ENCODE data around the gene ITFG1. TPM values are rescaled to one million over a fixed set of nuclear protein-coding genes. Genes with fewer than 3 reads are reported as not detected.

Gene ITFG1
- total and polyA plus RNA-seq, 2 of the 8 experiments (the other 6 are each of a cell fraction or from before 2014, with no cell fraction given): 13.8 to 22.2 TPM

- Histone ChIP-seq H3K4me1 (replicated peaks in 1 of 4; ENCODE audit: control insufficient read depth in 3 of 4, insufficient read depth in 4 of 4, low read length in 3 of 4) (no peaks in the 10 kb centered on the region), H4K8ac (ENCODE audit: extremely low read depth, insufficient read depth, low read length) (no peak overlapping the region), H3K9ac (replicated peaks in 1 of 4; ENCODE audit: extremely low read depth in 1 of 4, low read depth in 3 of 4, low read length in 3 of 4) (no peak overlapping the region), H3K4ac (replicated peaks; ENCODE audit: insufficient read length, low read depth, low read length) (no peak overlapping the region), H2BK120ac (replicated peaks; ENCODE audit: low read depth, low read length) (no peak overlapping the region), H4K91ac (replicated peaks; ENCODE audit: insufficient read length, low read length) (no peak overlapping the region), H3K23me2 (ENCODE audit: low read depth, low read length) (no peaks in the 10 kb centered on the region), H3K4me2 (ENCODE audit: insufficient read depth in 1 of 2, low read depth in 2 of 2, low read length in 2 of 2) (no peak overlapping the region), H2AFZ (ENCODE audit: low read length) (no peak overlapping the region), H4K20me1 (replicated peaks in 1 of 2; ENCODE audit: control insufficient read depth in 1 of 2, insufficient read depth in 2 of 2, low read length in 2 of 2) (no peaks in the 10 kb centered on the region), H3K27ac (ENCODE audit: low read depth, low read length) (no peak overlapping the region), H3K23ac (ENCODE audit: insufficient read length) (no peak overlapping the region), H3K79me2 (ENCODE audit: control insufficient read depth in 1 of 2, insufficient read depth in 2 of 2, low read length in 2 of 2) (no peaks in the 10 kb centered on the region), H2BK5ac (ENCODE audit: low read depth, low read length) (no peak overlapping the region), H3K56ac (replicated peaks; ENCODE audit: insufficient read length, low read depth, low read length) (no peak overlapping the region), H4K5ac (ENCODE audit: insufficient read length, low read depth, low read length) (no peak overlapping the region), H3K36me3 (ENCODE audit: control insufficient read depth in 2 of 4, insufficient read depth in 4 of 4, low read length in 3 of 4) (no peaks in the 10 kb centered on the region), H3K18ac (ENCODE audit: extremely low read depth, low read length) (no peak overlapping the region), H3K4me3 (ENCODE audit: extremely low read depth in 1 of 4, insufficient read depth in 2 of 4, low read depth in 3 of 4, low read length in 4 of 4) (no peak overlapping the region), H2BK15ac (ENCODE audit: low read length) (no peak overlapping the region), H3K14ac (ENCODE audit: insufficient read length) (no peak overlapping the region), H2BK12ac (ENCODE audit: low read depth, low read length) (no peak overlapping the region), H2AK5ac (ENCODE audit: low read depth, low read length) (no peak overlapping the region), H3K79me1 (ENCODE audit: low read depth, low read length) (no peaks in the 10 kb centered on the region), H3K27me3 (replicated peaks in 1 of 4; ENCODE audit: control insufficient read depth in 3 of 4, extremely low read depth in 1 of 4, insufficient read depth in 3 of 4, low read length in 3 of 4) (no peaks in the 10 kb centered on the region), H2BK20ac (ENCODE audit: low read length) (no peak overlapping the region), H3K9me3 (ENCODE audit: insufficient read depth in 2 of 2, low read depth in 1 of 2, low read length in 1 of 2) (no peaks in the 10 kb centered on the region)
- no peak for TF ChIP-seq RNF2 (IDR thresholded peaks at IDR 0.05; ENCODE audit: borderline replicate concordance, low read depth, low read length, missing control alignments, poor library complexity, severe bottlenecking)
- TF ChIP-seq TCF12 (IDR thresholded peaks at IDR 0.05; ENCODE audit: low read depth, low read length): no peak
- no peak for TF ChIP-seq SP2 (IDR thresholded peaks at IDR 0.05; ENCODE audit: low read length)
- TF ChIP-seq YY1 (IDR thresholded peaks at IDR 0.05; ENCODE audit: low read depth, low read length): no peak
- no peak for TF ChIP-seq MAFK (IDR thresholded peaks at IDR 0.05; ENCODE audit: low read depth, low read length)
- TF ChIP-seq GTF2F1 (IDR thresholded peaks at IDR 0.05; ENCODE audit: borderline replicate concordance, low read depth, low read length): no peak
- TF ChIP-seq KDM1A (IDR thresholded peaks at IDR 0.05; ENCODE audit: borderline replicate concordance, low read length): no peak
- TF ChIP-seq SIN3A (conservative IDR thresholded peaks at IDR 0.05 in 1 of 2, IDR thresholded peaks at IDR 0.05 in 1 of 2; ENCODE audit: low read depth in 1 of 2, low read length in 2 of 2): no peak
- TF ChIP-seq SRF (IDR thresholded peaks at IDR 0.05; ENCODE audit: low read depth, low read length): no peak
- no peak for TF ChIP-seq TAF1 (IDR thresholded peaks at IDR 0.05; ENCODE audit: low read depth, low read length)
- TF ChIP-seq E2F6 (IDR thresholded peaks at IDR 0.05): no peak
- TF ChIP-seq BCL11A (IDR thresholded peaks at IDR 0.05; ENCODE audit: low read depth in 2 of 2, low read length in 2 of 2): no peak
- TF ChIP-seq SUZ12 (IDR thresholded peaks at IDR 0.05; ENCODE audit: low read length): no peak
- TF ChIP-seq CHD1 (IDR thresholded peaks at IDR 0.05; ENCODE audit: low read depth, low read length): no peak
- TF ChIP-seq TEAD4 (IDR thresholded peaks at IDR 0.05; ENCODE audit: low read depth, low read length): no peak
- WGBS, 2 experiments (ENCODE audit: extremely low coverage in 1 of 2, insufficient coverage in 1 of 2, insufficient read length in 1 of 2, insufficient replicate concordance in 2 of 2, low coverage in 1 of 2, low lambda C conversion rate in 2 of 2, missing lambda C conversion rate in 1 of 2): 88% methylated on average over 4 of the region's 4 CpGs; no CpG with 5 or more reads in 1 of the 2 experiments
- CTCF ChIA-PET (ENCODE audit: partially characterized antibody): interaction anchor here (1.4 kb wide), 1 partner anchor 18 kb away, joined by 3 read pairs; no protein-coding TSS in a partner anchor
- FAIRE-seq (no peak), DNase-seq (ENCODE audit: low read depth in 1 of 2, low spot score in 2 of 2) (no peak)
- POLR2A ChIA-PET (ENCODE audit: partially characterized antibody): no interaction called here
Measured at GRCh38 chr16:47244206-47244605, 216.7 kb downstream of the ITFG1 start.

Data from H1 (cell line).